Breast epithelium (tissue), 4 donors: ENCODE measurements around the gene CSNK1G1. TPM values are rescaled to one million over a fixed set of nuclear protein-coding genes. Genes with fewer than 3 reads are reported as not detected.
"Not testable (repeated sequence)": the region's sequence is repeated elsewhere in the genome, so short reads cannot be mapped to it uniquely, and the experiment has no call there.

Source experiments
- DNase-seq, 2 donors: peaks; one replicate each; pipeline ENCODE4 v3.0.0-alpha.2; 2019; ENCODE audit warnings: low spot score in 2 of 2
- H3K27ac ChIP-seq, 2 donors: fragments of 200-600 bp; sonication (generic) in 1 of 2; one replicate each; pipeline ENCODE4 v1.5.1; 2016 to 2019; ENCODE audit warnings: mild to moderate bottlenecking in 1 of 2
- H3K27me3 ChIP-seq, 2 donors: fragments of 200-600 bp; sonication (generic) in 1 of 2; one replicate each; pipeline versions ENCODE4 v1.5.1 to v1.6.0; 2017 to 2019; ENCODE audit warnings: control low read depth in 1 of 2, mild to moderate bottlenecking in 1 of 2
- H3K36me3 ChIP-seq: fragments of 200-600 bp; one replicate; pipeline ENCODE4 v1.5.1; 2019
- H3K4me1 ChIP-seq, 2 donors: fragments of 200-600 bp; sonication (generic); one replicate each; pipeline ENCODE4 v1.5.1; 2016 to 2019; ENCODE audit warnings: control low read depth in 1 of 2
- H3K4me3 ChIP-seq, 3 donors: fragments of 200-600 bp; sonication (generic); 1 replicate in 2 of 3; 2 replicates in 1 of 3; pipeline ENCODE4 v1.5.1; 2016 to 2019; ENCODE audit warnings: mild to moderate bottlenecking in 3 of 3, moderate library complexity in 2 of 3
- H3K9me3 ChIP-seq, 2 donors: fragments of 200-600 bp; sonication (generic) in 1 of 2; one replicate each; pipeline ENCODE4 v1.5.1; 2016 to 2019; ENCODE audit warnings: control low read depth in 1 of 2
- CTCF ChIP-seq, 3 donors: fragments of 450-650 bp; IDR thresholded peaks; one replicate each; pipeline ENCODE4 v1.5.1; 2016 to 2017; ENCODE audit warnings: antibody characterized with exemption in 3 of 3, mild to moderate bottlenecking in 3 of 3, moderate library complexity in 3 of 3
- POLR2A ChIP-seq: fragments of 450-650 bp; IDR thresholded peaks from one replicate; pipeline ENCODE4 v1.6.1; 2016; ENCODE audit warnings: antibody characterized with exemption, mild to moderate bottlenecking, moderate library complexity
- POLR2AphosphoS5 ChIP-seq, 3 donors: sonication (generic); formaldehyde crosslinking; IDR thresholded peaks; one replicate each; pipeline ENCODE4 v1.6.1; 2017; ENCODE audit warnings: antibody characterized with exemption in 3 of 3
- intact Hi-C: fragments of 100-400 bp; cut with DNase I; formaldehyde crosslinking; loops from one replicate; pipeline ENCODE4 v1.15.1; 2023; ENCODE audit warnings: low total_unique reads
- total RNA-seq, 3 donors: library from RNA; depleted of rRNA; stranded (reverse); fragments of >200 nt; gene quantifications; one replicate each; pipeline ENCODE4 v1.1.0, GENCODE V29; 2016

Gene CSNK1G1
- total RNA-seq, 3 donors from 2014 or later: 12.6 to 37.7 (median 31.2) TPM

GRCh38 chr15:64279131-64279530 lies 76.8 kb downstream of the CSNK1G1 start:
- H3K4me1 ChIP-seq: no peaks in the 10 kb centered on the region
- intact Hi-C loops: no loop called here
- no peak overlapping the region for H3K27ac ChIP-seq
- no peak for DNase-seq
- H3K36me3 ChIP-seq: no peaks in the 10 kb centered on the region
- no peak for TF ChIP-seq CTCF (IDR thresholded peaks at IDR 0.05)
- TF ChIP-seq POLR2AphosphoS5 (IDR thresholded peaks at IDR 0.05): no peak
- no peak for TF ChIP-seq POLR2A
- H3K9me3 ChIP-seq: no peaks in the 10 kb centered on the region
- H3K4me3 ChIP-seq: no peak overlapping the region
- no peaks in the 10 kb centered on the region for H3K27me3 ChIP-seq

GRCh38 chr15:64275934-64276333 lies 80.0 kb downstream of the CSNK1G1 start:
- TF ChIP-seq POLR2AphosphoS5 (IDR thresholded peaks at IDR 0.05): no peak
- no peak for TF ChIP-seq POLR2A
- no peak for TF ChIP-seq CTCF (IDR thresholded peaks at IDR 0.05)
- no peaks in the 10 kb centered on the region for H3K36me3 ChIP-seq
- intact Hi-C loops: no loop called here
- H3K4me3 ChIP-seq: no peak overlapping the region
- no peak for DNase-seq
- no peaks in the 10 kb centered on the region for H3K4me1 ChIP-seq
- H3K27me3 ChIP-seq: no peaks in the 10 kb centered on the region
- H3K27ac ChIP-seq: no peak overlapping the region
- H3K9me3 ChIP-seq: no peaks in the 10 kb centered on the region

DNA sequence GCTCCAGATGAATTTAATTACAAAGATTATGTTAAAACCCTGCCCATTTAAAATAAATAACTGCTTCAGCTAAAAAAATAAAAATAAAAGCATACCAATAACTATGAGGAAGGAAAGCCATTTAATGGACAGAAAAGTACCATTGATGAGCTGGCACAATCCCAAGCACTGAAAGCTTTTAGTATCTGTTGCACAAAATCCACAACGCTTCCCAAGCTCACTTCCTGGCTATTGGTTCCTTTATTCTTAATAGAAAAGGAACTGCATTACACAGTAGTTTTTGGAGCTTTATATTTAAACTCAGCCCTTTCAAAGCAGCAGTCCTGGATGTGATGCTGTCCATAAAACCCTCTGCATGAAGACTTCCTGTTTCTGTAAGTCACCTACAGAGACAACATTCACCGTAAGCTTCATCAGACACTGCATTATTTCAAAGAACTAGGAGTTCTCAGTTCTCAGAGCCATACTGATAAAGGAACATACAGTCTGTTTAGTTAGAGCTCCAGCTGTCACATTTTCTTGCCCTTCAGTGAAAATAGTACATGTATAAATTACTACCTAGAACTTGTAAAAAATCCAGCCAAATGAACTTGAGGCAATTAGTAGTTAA lies 81.5 kb downstream of the CSNK1G1 start:
- no peaks in the 10 kb centered on the region for H3K4me1 ChIP-seq
- no peak overlapping the region for H3K4me3 ChIP-seq
- no peak for DNase-seq
- H3K36me3 ChIP-seq: no peaks in the 10 kb centered on the region
- H3K27me3 ChIP-seq: no peaks in the 10 kb centered on the region
- intact Hi-C loops: no loop called here
- no peak for TF ChIP-seq POLR2A
- TF ChIP-seq CTCF (IDR thresholded peaks at IDR 0.05): no peak
- TF ChIP-seq POLR2AphosphoS5 (IDR thresholded peaks at IDR 0.05): no peak
- no peaks in the 10 kb centered on the region for H3K9me3 ChIP-seq
- no peak overlapping the region for H3K27ac ChIP-seq

- H3K27me3 ChIP-seq: no peaks in the 10 kb centered on the region
- H3K27ac ChIP-seq: no peak overlapping the region
- no peak for TF ChIP-seq CTCF (IDR thresholded peaks at IDR 0.05)
- TF ChIP-seq POLR2AphosphoS5 (IDR thresholded peaks at IDR 0.05): no peak
- no peak for TF ChIP-seq POLR2A
- no peaks in the 10 kb centered on the region for H3K9me3 ChIP-seq
- no peak overlapping the region for H3K4me3 ChIP-seq
- H3K36me3 ChIP-seq: no peaks in the 10 kb centered on the region
- no peak for DNase-seq
- H3K4me1 ChIP-seq: no peaks in the 10 kb centered on the region
- intact Hi-C loops: no loop called here
Measured at GRCh38 chr15:64267331-64267973, 88.5 kb downstream of the CSNK1G1 start.

DNA sequence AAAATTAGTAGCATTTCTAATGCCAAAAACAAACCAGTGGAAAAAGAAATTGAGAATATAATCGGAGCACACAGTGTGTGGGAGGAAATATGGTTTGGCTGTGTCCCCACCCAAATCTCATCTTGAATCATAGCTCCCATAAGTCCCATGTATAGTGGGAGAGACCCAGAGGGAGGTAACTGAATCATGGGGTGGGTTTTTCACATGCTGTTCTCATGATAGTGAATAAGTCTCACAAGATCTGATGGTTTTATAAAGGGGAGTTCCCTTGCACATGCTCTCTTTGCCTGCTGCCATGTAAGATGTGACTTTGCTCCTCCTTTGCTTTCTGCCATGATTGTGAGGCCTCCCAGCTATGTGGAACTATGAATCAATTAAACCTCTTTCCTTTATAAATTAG lies 90.8 kb downstream of the CSNK1G1 start:
- intact Hi-C loops, H3K4me1 ChIP-seq, DNase-seq, H3K27me3 ChIP-seq, H3K4me3 ChIP-seq, H3K27ac ChIP-seq, H3K9me3 ChIP-seq, H3K36me3 ChIP-seq: not testable (repeated sequence)
